NOMO-1 (cell line): ENCODE measurements around the gene RBFOX1.

Source experiments
- DNase-seq, 2 experiments: peaks; one replicate each; lab custom pipeline; 2025; ENCODE audit not compliant: unreplicated experiment in 2 of 2; lab: John Stamatoyannopoulos, UW

The RBFOX1 gene

DNA sequence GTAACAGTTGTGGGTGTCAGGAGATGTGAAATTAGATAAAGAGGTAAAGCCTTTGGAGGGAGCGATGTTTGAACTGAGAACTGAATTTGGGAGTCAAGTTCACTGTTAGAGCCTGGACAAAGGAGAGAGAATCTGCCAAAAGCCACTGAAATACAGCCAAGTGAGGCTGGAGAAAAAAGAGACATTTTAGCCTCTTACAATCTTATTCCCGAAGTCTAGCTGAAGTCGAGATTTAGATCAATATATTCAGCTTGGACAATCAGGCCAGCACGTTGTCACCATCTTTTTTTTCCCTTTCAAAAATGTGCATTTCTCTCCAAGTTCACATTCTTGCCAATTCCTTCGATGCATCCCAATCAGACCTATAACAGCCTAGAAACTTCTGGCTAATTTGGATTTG, 312.2 kb downstream of the RBFOX1 start:
- DNase-seq, result no peak

DNA sequence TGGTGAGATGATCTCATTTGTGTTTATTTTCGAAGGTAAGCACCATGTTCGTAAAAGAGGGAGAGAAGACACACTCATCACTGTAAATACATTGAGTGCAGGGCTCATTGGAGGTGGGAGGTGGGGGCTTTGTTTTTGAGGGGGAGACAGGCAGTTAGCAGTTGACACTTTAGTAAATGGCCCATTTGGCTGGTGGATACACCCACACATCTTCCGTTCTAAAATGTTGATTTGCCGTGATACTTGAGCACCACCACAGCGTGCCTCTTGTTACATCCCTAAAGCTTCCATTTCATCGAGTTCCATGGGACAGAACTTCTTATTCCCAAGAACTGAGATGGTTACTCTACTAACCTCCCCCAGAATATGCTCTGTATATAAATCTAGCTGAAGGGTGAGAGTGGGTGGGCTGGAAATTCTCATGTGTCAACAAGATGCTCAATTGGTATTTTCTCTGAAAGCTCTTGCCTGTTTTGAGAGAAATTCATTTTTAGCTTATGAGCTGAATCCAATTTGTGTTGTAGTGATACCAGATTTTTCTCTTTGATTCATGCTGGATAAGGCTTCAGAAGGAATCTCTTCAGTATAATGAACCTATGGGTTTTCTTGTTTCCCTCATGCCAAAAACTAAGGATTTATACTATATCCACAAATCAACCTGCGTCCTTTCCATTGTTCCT, 314.3 kb downstream of the RBFOX1 start:
- DNase-seq, result no peak

GRCh38 chr16:7650431-7650830, 317.8 kb downstream of the RBFOX1 start:
- no peak for DNase-seq

DNA sequence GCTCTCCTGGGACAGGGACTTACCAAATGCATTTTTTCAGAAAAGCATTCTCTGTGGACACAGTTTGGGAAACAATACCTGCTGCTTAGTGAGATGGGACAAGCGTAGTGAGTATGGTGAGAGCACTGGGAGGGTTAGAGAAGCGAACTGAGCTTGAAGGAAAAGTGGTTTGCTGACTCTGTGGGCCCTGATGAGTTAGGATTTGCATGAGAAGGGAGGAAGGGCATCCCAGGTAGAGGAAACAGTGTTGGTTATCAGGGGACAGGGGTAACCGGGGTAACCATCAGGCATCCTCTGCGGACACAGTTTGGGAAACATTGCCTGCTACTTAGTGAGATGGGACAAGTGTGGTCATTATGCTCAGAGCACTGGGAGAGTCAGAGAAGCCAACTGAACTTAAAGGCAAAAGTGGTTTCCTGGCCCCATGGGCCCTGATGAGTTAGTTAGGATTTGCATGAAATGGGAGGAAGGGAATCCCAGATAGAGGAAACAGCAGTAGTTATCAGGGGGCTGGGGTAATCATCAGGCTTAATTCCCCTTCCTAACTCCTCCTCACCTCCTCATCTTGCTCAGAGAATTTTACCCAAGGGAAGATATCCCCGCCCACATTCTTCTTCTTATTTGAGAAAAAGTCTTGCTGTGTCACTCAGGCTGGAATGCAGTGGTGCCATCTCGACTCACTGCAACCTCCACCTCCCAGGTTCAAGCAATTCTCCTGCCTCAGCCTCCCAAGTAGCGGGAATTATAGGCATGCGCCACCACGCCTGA, 319.3 kb downstream of the RBFOX1 start:
- DNase-seq, result no peak

- no peak for DNase-seq
These were observed 321.3 kb downstream of the RBFOX1 start for GRCh38 chr16:7653746-7654461.

- DNase-seq, result no peak
These were observed 343.0 kb downstream of the RBFOX1 start for GRCh38 chr16:7675628-7676027.

DNA sequence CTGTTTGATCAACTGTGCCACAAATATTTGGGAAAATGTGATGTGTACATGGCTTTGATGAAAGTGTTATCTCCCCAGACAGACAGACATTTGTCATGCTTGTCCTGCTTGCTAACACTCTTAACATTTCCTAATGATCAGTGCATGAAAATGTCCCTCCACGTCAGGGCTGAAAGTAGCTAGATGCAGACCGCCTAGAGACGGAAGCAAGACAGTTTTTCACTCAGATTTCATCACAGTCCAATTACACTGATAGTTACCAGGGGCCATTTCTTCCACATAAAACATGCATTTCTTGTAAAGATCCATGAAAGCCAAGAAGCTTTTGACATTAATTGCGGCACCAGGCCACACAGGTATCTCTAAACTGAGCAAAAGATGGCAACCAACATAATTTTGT, 347.7 kb downstream of the RBFOX1 start:
- DNase-seq, result no peak

DNA sequence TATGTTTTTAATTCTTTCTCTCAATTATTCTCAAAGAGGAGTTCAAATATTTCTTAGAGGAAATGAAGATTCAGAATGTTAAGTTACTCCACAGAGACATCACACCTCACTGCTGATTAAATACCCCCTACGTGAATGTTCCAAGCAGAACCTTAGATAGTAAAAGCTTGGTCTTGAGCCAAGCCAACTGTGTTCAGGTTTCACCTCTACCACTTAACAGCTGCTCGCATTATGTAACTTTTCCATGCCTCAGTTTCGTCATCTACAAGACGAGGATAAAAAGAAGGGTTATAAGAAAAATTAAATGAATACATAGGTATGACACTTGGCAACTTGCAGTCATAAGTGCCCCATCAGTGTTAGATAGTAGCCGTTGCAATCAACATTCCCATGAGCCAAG, 356.2 kb downstream of the RBFOX1 start:
- no peak for DNase-seq

DNA sequence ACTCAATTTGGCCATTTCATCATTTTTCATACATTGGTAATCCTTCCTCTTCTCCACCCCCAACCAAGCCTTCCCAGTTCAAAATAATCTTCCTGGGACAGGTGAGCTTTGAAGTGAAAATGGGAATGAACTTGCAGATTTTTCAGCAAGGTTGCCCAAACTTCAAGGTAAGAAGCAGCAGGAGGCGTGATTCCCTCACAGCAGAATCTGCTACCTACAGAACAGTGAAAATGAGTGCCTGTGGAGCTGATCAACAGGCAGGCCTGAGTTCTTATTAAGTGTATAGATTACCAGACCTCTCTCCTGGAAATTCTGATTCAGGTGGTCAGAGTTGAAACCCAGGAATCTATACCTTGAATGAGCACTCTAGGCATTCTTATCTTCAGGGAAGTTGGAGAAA, 356.6 kb downstream of the RBFOX1 start:
- no peak for DNase-seq

- no peak for DNase-seq
These were observed 358.9 kb downstream of the RBFOX1 start for GRCh38 chr16:7691533-7691932.

DNA sequence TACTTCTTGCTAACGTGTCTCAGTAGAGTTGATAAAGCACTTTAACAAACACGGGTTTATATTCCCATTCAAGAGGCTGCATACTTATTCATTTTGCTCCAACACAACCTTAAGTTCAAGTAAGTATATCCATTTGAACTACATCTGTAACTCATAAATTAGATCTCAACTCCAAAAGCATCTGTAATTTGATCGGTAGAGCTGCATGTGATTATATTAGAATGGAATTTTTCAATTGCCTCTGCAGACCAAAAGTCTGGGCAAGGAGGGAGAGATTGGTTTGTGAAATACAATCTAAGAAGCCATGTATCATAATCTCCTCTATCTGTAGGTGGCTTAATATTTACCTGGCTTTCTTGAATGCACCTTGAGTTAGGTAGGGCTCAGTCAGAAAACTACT, 371.0 kb downstream of the RBFOX1 start:
- no peak for DNase-seq

GRCh38 chr16:7705885-7706284, 373.2 kb downstream of the RBFOX1 start:
- no peak for DNase-seq

DNA sequence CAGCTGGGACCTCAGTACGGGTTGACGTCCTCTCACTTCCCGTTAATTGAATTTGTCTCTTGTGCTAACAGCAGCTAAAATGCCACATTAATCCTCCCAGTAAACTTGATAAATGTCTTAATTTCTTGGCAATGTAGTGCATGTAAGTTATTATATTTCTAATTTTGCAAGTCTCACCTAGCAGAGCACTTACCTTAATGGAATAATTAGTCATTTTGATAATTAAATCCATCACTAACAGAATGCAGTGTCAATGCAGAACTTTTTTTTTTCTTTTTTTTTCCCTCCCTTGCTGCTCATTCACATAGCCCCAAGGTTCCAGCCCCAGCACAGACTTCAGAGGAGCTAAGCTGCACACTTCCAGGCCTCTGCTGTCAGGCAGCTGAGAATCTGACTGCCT, 376.5 kb downstream of the RBFOX1 start:
- no peak for DNase-seq

DNA sequence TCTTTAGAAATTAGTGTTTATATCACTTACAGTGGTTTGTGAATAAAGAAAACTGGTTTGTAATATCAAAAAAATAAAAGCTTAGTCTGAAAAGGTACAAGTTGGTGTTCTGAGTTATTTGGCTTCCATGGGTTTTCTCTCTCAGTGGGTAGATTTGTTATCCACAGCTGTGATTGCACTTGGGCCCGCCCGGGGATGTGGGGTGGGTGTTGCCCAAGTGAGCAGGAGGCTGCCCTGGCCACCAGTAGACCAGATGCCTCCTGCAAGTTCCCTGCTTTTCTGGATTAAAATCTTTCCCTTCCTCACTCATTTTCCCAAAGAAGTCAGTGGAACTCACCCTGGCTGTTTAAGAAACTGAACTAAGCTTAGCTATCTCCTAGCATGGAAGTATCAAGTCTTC, 380.6 kb downstream of the RBFOX1 start:
- no peak for DNase-seq

GRCh38 chr16:7714775-7715174, 382.1 kb downstream of the RBFOX1 start:
- DNase-seq, result no peak

DNA sequence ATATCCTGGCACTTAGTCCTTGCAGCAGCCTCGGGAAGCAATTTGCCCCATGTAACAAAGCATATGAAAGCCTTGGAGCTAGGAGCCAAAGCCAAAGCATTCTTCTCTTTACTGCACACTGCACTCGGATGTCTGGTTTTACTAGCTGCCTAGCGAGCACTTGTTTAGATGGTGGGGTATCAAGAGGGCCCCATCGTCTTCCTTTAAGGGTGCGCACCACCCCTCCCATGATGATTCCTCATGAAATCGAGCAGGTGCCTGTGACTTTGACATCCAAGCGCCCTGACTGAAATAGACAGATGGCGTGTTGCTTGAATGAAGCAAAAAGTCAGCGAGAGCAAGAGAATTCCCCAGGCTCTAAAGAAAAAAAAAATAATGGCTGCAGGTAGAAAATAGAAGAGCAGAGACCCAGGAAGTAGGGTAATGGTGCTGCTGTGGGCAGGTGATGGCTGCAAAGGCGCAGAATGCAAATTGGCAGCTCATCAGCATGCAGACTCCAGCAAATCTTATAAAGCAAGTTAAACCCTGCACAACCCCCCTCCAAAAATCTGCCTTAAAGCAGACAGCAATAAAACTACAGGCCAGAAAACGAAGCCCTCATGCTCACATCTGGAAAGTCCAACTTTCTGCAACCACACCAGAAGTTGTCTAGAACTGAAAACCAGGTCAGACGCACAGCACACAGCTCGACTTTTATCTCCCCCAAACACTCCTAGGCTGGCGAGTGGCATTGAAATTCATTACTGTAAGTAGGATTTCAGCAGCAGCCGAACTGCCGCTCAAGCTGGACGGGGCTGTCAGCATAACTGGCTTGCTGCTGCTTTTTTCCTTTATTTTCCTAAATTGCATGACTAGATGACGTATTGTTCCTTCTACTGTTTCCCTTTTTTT, 384.3 kb downstream of the RBFOX1 start:
- no peak for DNase-seq

DNA sequence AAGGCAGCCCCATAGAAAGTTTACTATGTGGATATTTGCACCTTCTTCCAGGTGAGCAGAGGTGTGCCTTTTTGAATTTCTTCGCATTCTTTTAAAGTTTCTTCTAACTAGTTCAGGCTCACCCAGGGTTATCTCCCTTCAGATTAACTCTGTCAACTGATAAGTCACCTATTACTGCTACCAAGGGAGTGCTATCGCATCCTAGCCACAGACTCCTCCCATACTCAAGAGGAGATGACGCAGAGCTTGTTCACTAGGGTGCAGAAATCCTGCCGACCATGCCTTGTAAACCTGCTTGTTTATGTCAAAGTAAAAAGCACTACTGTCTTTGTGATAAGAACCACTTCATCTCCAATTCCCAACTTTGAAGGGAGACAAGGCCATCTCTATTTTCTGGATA, 390.1 kb downstream of the RBFOX1 start:
- DNase-seq, result no peak

- DNase-seq, result no peak
These were observed 398.5 kb downstream of the RBFOX1 start for GRCh38 chr16:7731141-7731540.

DNA sequence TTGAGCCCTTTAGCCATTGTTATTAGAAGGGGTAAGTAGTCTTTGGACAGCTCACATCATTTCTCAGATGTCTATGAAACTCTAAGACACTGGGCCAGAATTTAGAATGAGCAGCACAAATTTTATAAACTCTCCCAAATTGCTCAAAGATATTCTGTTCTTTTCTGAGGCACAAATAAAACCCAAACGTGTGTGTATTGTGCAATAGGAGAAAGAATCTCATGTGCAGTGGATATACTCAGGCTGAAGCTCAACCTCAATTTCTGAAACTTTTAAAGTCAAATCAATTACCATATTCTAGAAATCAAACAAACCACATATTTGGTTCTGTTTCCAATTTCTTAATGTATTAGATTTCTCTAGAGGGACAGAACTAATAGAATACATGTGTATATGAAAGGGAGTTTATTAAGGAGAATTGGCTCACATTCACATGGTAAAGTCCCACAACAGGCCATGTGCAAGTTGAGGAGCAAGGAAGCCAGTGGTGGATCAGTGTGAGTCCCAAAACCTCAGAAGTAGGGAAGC, 403.6 kb downstream of the RBFOX1 start:
- no peak for DNase-seq

- DNase-seq, result no peak
These were observed 410.0 kb downstream of the RBFOX1 start for GRCh38 chr16:7742626-7743025.
